Mononuclear cell (primary cell): ENCODE results near the gene MCEE. TPM values are rescaled to one million over a fixed set of nuclear protein-coding genes. Genes with fewer than 3 reads are reported as not detected.
"Not testable (repeated sequence)": the region's sequence is repeated elsewhere in the genome, so short reads cannot be mapped to it uniquely, and the experiment has no call there.

Source experiments
- H3K27me3 ChIP-seq: 2 replicates; pipeline ENCODE4 v1.6.0; 2011; ENCODE audit warnings: low read length, control low read depth; ENCODE audit not compliant: insufficient read depth
- H3K4me1 ChIP-seq: 2 replicates; pipeline ENCODE4 v1.5.1; 2011; ENCODE audit warnings: mild to moderate bottlenecking, low read length, control low read depth; ENCODE audit not compliant: insufficient read depth
- H3K4me3 ChIP-seq: 2 replicates; pipeline ENCODE4 v1.5.1; 2011; ENCODE audit warnings: mild to moderate bottlenecking, low read length, moderate library complexity
- H3K9me3 ChIP-seq: 2 replicates; pipeline ENCODE4 v1.5.1; 2011; ENCODE audit warnings: low read depth, mild to moderate bottlenecking, control low read depth, low read length
- total RNA-seq: library from RNA; depleted of rRNA; stranded (reverse); fragments of >200 nt; gene quantifications from one replicate; pipeline ENCODE4 v1.2.3, GENCODE V29; 2012

MCEE gene
- 6.8 TPM for total RNA-seq

GRCh38 chr2:71130152-71130904 is at the start of gene MCEE, which contains the start of gene MPHOSPH10:
Gene MCEE (minus strand): TSS chr2:71130229. CDS start chr2:71130219, 10 bp downstream.
Gene MPHOSPH10 (plus strand): TSS chr2:71130634. CDS start chr2:71130666, 32 bp downstream.
- Histone ChIP-seq H3K27me3 (no peaks in the 10 kb centered on the region), H3K4me1 (peaks cover 33% of the 10 kb centered on the region), H3K4me3 (peak within 1 kb of the TSS; percentile 89), H3K9me3 (no peaks in the 10 kb centered on the region)

GRCh38 chr2:71178836-71179235 is 48.8 kb upstream of the MCEE start:
- not testable (repeated sequence) for H3K9me3 ChIP-seq, H3K4me3 ChIP-seq, H3K4me1 ChIP-seq, H3K27me3 ChIP-seq

- H3K4me3 ChIP-seq: no peak overlapping the region
- H3K9me3 ChIP-seq: no peaks in the 10 kb centered on the region
- H3K27me3 ChIP-seq: no peaks in the 10 kb centered on the region
- no peaks in the 10 kb centered on the region for H3K4me1 ChIP-seq
These were observed 44.2 kb upstream of the MCEE start for GRCh38 chr2:71174207-71174606.

GRCh38 chr2:71173096-71173495 is 43.1 kb upstream of the MCEE start:
- H3K4me1 ChIP-seq: no peaks in the 10 kb centered on the region
- H3K9me3 ChIP-seq: no peaks in the 10 kb centered on the region
- H3K27me3 ChIP-seq: no peaks in the 10 kb centered on the region
- no peak overlapping the region for H3K4me3 ChIP-seq

GRCh38 chr2:71166812-71167211 is 36.8 kb upstream of the MCEE start:
- Histone ChIP-seq H3K27me3 (no peaks in the 10 kb centered on the region), H3K4me1 (no peaks in the 10 kb centered on the region), H3K9me3 (no peaks in the 10 kb centered on the region), H3K4me3 (no peak overlapping the region)

- Histone ChIP-seq H3K4me1 (peaks cover 6% of the 10 kb centered on the region), H3K4me3 (no peak overlapping the region), H3K9me3 (no peaks in the 10 kb centered on the region), H3K27me3 (no peaks in the 10 kb centered on the region)
These were observed 27.2 kb upstream of the MCEE start for GRCh38 chr2:71157124-71157793.

- Histone ChIP-seq H3K4me3 (no peak overlapping the region), H3K4me1 (peaks cover 6% of the 10 kb centered on the region), H3K9me3 (no peaks in the 10 kb centered on the region), H3K27me3 (no peaks in the 10 kb centered on the region)
These were observed 26.5 kb upstream of the MCEE start for GRCh38 chr2:71156573-71156972.

GRCh38 chr2:71155846-71156245 is 25.8 kb upstream of the MCEE start:
- Histone ChIP-seq H3K9me3 (no peaks in the 10 kb centered on the region), H3K4me1 (peaks cover 6% of the 10 kb centered on the region), H3K27me3 (no peaks in the 10 kb centered on the region), H3K4me3 (no peak overlapping the region)

GRCh38 chr2:71154798-71155197 is 24.8 kb upstream of the MCEE start:
- Histone ChIP-seq H3K4me3 (no peak overlapping the region), H3K9me3 (no peaks in the 10 kb centered on the region), H3K27me3 (no peaks in the 10 kb centered on the region), H3K4me1 (peaks cover 6% of the 10 kb centered on the region)

- Histone ChIP-seq H3K9me3 (no peaks in the 10 kb centered on the region), H3K27me3 (no peaks in the 10 kb centered on the region), H3K4me1 (peaks cover 6% of the 10 kb centered on the region), H3K4me3 (no peak overlapping the region)
These were observed 24.2 kb upstream of the MCEE start for GRCh38 chr2:71154279-71154678.

- Histone ChIP-seq H3K4me3 (no peak overlapping the region), H3K27me3 (no peaks in the 10 kb centered on the region), H3K4me1 (peaks cover 6% of the 10 kb centered on the region), H3K9me3 (no peaks in the 10 kb centered on the region)
These were observed 23.7 kb upstream of the MCEE start for GRCh38 chr2:71153585-71154224.

GRCh38 chr2:71151620-71152019 is 21.6 kb upstream of the MCEE start:
- Histone ChIP-seq H3K4me3 (no peak overlapping the region), H3K4me1 (no peaks in the 10 kb centered on the region), H3K9me3 (no peaks in the 10 kb centered on the region), H3K27me3 (no peaks in the 10 kb centered on the region)

- Histone ChIP-seq H3K4me3 (no peak overlapping the region), H3K4me1 (no peaks in the 10 kb centered on the region), H3K9me3 (no peaks in the 10 kb centered on the region), H3K27me3 (no peaks in the 10 kb centered on the region)
These were observed 20.2 kb upstream of the MCEE start for GRCh38 chr2:71150082-71150816.

GRCh38 chr2:71148506-71149063 is 18.6 kb upstream of the MCEE start:
- Histone ChIP-seq H3K4me3 (no peak overlapping the region), H3K4me1 (no peaks in the 10 kb centered on the region), H3K9me3 (no peaks in the 10 kb centered on the region), H3K27me3 (no peaks in the 10 kb centered on the region)

GRCh38 chr2:71143782-71144181 is 13.8 kb upstream of the MCEE start:
- Histone ChIP-seq H3K27me3 (no peaks in the 10 kb centered on the region), H3K4me1 (no peaks in the 10 kb centered on the region), H3K4me3 (no peak overlapping the region), H3K9me3 (no peaks in the 10 kb centered on the region)
